Ureter (tissue), 1 donor: ENCODE data around the gene AMBP. TPM values are rescaled to one million over a fixed set of nuclear protein-coding genes. Genes with fewer than 3 reads are reported as not detected.

Source experiments
- DNase-seq: peaks from one replicate; pipeline ENCODE4 v3.0.0-alpha.2; 2020; ENCODE audit warnings: low spot score
- total RNA-seq: library from RNA; stranded (reverse); gene quantifications from one replicate; pipeline ENCODE4 v1.2.4, GENCODE V29; 2023
- donor health status: DM: yes; HTN: yes; CAD: no.

AMBP gene
- total RNA-seq, 1 donor from 2014 or later = 0.99 TPM

DNA sequence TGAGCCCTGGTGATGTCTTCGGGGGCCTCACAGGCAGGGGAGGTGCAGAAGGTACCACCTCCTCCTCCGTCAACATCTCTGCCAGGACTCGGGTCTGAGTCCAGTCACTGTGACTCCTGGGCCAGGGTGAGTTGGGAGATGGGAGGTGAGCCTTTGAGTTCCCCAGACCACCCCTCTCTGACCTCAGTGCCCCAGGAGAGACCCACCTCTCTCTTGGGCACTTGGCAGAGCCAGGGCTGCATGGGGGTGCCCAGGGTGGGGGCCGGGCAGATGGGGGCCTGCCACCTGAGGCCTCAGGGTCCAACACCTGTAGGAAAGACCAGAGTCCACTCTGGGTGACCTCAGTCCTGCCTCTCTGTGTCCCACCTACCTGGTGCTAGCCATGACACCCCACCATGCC is 14.2 kb upstream of the AMBP start:
- DNase-seq = no peak

DNA sequence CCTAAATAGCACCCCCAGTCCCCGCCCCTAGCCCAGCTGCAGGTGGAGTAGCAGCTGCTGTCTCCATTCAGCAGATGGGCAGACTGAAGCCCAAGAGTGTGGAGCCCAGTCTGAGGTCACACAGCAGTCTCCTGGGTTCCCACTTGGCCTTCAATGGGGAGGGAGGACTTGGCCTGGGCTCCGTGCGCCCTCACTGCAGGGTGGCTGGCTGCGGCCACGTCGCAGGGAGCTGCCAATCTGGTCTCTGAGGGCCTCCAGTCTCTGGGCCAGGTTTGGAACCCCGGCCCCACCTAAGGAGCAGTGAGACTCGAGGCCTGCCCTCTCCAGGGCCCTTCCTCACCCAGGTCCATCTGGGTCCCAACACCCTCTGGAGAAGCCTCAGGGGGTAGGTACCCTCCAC is 13.6 kb upstream of the AMBP start:
- no peak for DNase-seq

DNA sequence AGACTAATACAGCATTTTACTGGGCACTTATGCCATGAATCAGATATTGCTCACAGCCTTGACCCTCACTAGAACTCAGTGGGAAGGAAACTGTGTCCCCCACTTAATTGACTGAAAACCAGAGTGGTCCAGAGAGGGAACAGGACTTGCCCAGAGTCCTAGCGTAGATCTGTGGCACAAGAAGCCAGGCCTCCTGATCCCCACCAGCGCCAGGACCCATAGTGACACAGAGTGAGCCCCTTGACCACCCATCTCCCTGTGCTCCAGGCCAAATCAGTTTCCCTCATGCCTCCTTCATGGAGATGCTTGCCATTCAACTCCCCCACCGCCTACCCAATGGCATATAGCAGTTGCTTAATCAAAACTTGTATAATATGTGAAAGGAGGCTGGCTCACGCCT is 12.7 kb upstream of the AMBP start:
- DNase-seq = no peak

DNA sequence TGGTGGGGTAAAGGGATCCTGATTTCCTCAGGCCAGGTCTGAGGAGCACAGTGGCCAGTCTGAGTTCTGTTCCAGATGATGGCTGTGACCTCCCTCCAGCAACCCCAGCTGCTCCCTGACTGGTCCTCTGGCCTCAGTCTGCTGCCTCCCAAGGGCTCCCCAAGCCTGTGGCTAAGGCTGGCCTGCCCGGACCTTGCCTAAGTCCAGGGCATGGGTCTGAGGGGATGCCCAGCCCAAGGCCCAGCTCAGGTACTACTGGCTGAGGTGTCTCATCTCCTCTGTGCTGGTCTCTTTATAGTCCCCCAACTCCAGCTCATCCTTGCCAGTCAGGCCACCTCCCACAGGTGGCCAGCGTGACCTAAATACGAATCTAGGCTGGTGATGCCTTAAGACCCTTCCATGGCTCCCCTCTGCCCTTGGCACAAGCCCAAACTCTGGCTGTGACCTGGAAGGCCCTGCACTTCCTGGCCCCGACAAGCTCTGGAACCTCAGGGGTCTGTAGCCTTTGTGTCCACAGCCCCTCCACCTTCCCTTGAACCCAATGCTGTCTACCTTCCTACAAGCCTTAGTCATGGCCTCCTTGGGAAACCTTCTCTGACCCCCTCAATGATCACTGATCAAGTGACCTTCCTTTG is 11.2 kb upstream of the AMBP start:
- DNase-seq = no peak

DNA sequence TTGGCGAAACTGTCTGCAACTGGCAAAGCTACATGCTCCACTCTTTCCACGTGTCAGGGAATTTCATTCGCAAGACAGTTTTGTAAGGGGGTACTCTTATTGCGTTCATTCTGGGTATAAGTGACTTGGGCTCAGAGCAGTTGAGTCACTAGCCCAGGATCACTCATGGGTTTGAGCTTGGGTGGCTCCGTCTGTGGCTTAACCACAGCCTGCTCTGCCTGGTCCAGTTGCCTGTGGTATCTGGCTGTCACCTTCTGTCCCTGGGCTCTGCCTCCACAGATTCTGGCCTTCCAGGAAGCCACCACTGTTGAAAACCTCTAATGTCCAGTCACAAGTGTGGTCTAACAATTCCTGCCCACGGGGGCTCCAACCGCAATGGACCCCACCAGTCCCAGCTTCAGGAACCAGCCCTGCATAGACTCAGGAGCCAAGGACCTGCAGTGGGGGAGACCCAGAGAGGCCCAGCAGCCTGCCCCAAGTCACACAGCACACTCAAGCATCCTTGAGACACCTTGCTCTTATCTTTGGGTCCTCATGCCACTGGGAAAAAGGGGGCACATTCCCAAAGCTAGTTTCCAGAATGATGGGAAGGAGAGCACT is 10.6 kb upstream of the AMBP start:
- DNase-seq = peak; percentile 28

DNA sequence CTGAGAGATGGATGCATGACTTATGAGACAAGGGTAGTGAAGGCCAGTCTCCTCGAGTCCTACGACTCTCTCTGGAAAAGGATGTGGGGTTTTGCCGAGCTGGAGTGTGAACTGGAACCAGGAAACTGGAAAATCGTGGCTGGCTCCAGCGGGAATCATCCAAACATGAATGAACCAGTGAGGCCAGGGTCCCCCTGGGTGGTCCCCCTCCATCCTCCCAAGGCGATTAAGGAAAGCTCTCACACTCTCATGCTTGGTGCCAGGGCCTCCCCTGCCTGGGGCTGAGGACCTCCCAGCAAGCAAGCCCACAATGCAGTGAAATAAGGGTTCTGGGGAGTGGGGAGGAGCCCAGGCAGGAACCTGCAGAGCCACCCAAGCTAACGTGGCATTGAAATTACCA is 9.6 kb upstream of the AMBP start:
- peak; percentile 34 for DNase-seq

DNA sequence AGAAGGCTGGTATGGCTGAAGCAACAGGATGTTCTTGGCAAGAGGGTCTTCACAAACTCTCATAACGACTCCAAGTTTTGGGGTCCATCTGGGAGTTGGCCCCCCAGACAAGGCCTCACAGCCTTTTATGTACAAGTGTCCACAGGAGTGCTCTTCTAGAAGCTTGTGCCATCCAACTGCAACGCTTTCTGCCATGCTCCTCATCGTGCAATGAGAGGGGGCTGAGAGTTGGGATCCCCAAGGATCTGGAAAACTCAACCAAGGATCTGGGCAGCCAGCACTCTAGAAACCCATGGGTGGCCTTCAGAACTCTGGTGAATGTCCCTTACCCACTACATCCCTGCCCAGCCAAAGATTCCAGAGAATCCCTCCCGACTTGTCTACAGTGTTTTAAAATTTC is 8.5 kb upstream of the AMBP start:
- DNase-seq = peak; percentile 13

DNA sequence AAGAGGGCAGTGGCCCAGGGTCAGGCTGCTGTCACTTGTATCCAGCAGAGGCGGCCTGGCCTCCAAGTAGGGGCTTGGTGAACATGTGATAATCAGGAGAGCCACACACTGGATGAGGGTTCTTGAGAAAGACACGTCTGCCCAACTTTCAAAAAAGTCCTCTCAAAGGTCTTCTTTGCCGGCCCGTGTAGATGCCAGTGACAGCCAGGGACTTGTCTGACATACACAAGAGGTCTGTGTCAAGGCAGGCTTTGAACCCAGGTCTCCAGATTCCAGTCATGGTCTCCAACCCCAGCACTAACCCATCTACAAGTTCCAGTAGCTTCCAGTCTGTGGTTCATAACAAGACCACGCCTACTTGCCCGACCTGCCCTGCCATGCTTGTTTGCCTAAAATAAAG is 7.9 kb upstream of the AMBP start:
- DNase-seq = peak; percentile 33

DNA sequence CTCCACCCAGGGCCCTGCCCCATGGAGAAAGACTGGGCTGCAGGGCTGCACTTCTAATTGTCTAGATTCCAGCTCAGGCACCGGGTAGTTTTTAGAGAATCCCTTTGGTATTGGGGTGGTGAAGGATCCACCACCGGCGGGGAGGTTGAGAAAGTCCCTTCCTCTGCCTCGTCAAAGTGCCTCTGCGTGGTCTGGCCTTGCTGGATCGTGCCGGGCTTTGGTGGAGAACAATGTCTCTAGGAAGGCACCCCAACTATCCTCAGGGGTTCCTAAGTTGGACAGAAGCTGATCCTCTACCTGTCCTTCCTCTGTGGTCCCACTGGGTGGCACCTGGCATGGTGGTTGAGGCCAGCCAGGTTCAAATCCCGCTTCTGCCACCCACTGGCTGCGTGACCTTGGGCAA is 7.3 kb upstream of the AMBP start:
- peak; percentile 39 for DNase-seq

DNA sequence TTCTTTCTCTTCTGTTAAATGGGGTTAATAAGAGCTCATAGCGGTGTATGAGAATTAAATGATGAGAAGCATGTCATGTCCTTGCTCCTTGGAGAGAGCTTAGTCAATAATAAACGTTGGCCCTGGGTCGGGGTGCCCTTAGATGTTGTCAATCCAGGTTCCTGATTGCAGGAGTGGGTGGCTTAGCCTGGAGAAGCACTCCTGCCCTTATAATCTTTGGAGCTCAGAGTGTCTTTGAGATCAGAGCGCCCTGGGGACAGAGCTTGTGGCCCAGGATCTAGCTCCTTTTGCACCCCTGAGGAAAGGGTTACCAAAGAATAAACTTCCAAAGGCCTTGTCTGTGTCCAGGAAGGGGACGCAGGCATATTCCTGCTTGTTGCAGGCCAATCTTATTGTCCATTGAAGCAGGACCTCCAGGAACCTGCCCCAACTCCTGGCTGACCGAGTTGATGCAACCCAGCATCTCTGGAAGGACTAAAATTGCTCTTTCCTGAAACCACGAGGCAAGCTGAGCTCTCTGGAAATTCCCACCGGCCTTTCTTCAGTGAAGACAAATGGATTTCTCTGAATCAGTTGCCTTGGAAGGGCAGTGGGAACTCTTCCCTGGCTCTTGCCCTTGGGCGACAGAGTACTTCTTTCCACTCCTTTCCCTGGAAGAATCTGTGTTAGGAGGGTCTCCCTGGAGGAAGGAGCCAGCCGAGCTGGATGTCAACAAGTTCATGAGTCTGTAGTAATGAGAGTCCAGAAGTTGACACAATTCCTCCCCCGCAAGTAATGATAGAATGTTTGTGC is 6.4 kb upstream of the AMBP start:
- DNase-seq = peak; percentile 39

DNA sequence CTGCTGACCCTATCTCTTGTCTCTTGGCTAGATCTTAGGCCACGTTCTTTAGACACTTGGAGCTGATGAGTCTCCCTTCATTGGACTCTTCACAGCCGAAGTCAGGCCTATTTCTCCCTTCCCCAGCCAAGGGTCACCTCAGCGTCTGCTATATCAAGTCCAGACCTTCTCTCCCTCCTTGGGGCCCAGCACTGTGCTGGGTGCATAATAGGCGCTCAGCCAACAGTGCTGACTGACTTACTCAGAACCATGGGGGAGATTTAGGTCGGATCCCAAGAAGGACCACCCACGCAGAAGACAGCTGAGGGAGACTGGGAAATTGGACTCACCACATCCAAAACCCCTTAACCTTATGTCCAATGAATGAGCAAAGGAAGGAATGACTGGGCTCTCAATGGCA is 5.6 kb upstream of the AMBP start:
- peak; percentile 34 for DNase-seq

DNA sequence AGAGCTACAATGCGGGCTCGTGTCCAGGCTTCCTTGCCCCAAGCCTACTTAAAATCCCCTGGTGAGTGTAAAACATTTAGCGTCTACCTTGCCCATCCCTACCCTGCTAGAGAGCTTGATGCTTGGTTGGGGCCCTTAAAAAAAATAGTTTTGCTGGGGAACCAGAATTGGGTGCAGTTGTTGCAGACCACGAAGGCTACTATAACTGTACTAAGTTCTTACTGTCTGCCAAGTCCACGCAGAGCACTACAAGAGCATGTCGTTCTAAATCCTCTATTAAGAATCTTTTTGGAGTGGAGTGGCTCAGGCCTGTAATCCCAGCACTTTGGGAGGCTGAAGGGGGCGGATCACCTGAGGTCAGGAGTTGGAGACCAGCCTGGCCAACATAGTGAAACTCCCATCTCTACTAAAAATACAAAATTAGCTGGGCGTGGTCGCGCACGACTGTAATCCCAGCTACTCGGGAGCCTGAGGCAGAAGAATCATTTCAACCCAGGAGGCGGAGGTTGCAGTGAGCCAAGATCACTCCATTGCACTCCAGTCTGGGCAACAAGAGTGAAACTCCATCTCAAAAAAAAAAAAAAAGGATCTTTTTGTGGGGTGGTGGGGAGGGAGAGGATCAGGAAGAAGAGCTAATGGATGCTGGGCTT is 4.8 kb upstream of the AMBP start:
- DNase-seq = peak; percentile 35

DNA sequence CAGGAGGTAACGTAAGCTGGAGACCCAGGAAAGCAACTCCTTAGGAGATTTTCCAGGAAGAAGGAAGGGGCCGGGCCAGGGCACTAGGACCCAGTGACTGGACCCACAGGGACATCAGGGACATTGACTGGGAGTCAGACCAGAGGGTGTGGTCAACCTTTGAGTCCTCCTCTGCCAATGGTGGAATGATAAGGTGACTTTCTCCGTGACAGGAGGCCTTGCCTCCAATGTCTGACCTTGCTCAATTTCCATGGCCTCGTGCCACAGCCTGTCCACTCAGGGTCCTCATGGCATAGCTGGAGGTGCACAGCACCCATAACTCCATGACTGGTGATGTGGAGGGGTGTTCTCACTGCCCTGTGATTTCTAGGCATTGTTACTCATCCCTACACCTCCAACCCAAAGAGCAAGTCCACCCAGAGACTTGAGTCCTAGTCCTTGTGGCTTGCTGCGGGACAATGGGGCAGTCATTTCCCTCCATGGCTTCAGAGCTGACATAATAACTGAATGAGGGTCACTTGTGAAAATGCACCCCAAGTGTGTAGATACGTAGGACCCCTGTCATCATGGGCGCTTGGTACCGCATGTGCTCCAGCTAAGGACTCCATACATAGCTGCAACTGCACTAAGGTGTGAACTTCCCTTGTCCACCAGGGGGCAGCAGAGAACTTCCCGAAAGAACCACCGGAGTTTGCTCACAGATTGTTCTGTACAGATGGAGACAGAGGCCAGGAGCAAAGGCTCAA is 4.1 kb upstream of the AMBP start:
- peak; percentile 94 for DNase-seq

DNA sequence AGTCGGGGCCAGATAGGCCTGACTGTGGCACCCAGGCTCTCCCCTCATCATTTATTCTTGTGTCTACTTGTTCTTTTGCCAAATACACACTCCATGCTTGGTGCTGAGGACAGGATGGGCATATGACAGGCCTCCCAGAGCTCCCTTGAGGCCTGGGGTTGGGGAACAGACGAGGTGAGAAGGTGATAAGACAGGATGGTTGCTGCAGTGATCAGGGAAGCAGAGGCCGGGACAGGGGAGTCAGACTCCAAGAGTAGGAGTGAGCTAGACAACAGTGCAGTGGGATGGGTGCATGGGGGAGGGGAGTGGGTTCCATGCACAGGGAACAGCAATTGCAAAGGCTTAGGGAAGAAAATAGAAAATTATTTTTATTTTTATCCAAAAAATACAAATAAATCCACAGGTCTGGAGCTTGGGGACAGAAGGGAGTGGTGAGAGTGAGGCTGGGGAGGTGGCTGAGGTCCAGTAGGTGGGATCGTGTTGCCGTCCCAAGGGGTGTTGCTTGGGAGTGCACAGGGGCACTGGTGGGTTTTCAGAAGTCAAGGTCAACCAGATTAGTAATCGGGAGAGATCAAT is 3.4 kb upstream of the AMBP start:
- DNase-seq = no peak

DNA sequence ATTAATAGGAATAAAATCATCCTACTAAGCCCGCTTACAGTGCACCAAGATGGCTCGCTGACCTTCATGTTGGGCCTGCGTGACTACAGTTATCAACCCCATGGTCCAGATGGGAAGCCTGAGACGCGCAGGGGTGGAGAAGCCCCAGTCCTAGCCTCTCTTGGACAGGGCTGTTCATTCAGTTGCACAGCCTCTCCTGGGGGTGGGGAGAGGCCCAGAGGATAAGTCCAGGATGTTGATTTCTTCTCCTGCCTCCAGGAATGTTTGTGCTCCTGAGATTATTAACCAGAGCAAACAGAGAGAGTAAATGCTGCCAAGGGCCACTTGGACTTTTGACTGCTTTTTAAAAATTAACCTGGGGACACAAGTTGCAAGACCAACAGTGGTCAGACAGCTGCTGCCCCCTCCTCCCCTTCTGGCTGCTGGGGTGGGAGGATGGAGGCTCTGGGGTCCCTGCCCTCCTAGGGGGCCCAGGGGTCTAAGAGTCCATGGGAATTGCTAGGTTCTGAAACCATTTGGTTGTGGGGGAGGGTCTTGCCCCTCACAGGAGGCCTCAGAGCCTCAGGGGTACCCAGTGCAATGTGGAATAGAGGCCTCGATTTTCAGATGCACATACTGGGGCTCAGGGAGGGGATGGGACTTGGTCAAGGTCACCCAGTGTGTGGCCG is 2.8 kb upstream of the AMBP start:
- no peak for DNase-seq

DNA sequence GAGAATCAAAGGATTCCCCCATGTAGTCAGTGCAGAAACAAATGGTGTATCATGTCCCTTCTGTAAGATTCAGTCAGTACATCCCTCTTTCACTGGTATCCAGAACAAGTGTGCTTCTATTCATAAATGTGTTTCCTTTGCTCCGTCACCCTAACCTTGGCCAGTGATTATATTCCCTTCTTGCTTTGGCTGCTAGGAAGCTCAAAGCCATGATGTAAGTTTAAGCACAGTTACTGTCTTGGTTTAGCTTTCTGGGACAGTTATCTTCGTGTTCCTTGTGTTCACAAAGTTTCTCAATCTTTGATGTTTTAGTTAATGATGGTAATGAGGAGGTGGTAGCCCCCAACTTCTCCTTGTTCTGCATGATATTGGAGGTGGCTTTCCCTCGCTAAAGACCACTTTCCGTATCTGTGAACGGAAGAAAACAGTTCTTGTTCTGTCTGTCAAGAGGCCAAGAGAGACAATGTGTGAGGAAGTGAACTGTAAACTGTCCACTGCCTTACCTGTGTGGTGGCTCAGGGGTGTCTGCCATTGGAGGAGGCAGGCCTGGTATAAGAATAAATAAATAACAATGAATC is 2.2 kb upstream of the AMBP start:
- DNase-seq = no peak

DNA sequence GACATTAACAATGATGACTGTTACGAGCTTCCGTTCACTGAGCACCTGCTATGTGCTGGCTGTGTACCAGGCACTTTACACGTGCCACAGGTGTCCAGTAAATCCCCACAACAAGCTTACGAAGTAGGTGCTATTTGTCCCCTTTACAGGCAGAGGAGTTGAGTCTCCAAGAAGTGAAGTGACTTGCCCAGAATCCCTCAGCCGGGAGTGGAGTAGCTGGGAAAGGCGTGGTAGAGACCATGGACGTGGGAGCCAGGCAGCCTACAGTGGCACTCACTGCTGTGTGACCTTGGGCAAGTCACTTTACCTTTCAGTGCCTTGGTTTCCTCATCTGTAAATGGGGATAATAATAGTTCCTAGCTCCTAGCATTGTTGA is 669 bp upstream of the AMBP start:
- DNase-seq = no peak

DNA sequence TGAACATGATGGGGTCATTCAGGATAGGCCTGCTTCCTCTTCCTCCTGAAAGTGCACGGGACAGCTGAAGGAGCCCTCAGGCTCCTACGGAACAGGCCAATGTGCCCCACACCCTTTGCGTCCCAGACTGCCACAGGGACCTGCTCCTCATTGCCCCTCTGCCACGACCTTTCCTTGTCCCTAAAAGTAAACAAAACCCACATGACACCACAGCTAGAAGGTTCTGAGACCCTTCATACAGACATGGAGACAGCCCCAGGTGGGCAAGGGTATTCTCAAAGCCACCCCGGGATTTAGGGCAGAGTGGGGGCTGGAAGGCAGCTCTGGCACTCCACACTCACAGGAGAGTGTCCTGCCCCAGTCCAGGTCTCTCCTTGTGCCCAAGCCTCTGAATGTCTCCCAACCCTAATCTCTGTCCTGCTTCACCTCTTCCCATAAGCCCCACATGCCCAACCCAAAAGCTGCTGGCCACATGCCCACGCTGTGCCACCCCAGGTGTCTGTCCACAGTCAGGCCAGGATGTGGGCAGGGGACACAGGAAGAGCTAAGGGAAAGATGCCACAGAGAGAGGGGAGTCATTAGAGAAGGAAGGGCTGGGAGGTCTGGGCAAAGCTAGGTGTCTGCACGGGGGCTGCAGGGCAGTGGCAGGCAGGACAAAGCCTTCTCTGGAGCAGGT is 800 bp downstream of the AMBP start:
- DNase-seq = no peak

DNA sequence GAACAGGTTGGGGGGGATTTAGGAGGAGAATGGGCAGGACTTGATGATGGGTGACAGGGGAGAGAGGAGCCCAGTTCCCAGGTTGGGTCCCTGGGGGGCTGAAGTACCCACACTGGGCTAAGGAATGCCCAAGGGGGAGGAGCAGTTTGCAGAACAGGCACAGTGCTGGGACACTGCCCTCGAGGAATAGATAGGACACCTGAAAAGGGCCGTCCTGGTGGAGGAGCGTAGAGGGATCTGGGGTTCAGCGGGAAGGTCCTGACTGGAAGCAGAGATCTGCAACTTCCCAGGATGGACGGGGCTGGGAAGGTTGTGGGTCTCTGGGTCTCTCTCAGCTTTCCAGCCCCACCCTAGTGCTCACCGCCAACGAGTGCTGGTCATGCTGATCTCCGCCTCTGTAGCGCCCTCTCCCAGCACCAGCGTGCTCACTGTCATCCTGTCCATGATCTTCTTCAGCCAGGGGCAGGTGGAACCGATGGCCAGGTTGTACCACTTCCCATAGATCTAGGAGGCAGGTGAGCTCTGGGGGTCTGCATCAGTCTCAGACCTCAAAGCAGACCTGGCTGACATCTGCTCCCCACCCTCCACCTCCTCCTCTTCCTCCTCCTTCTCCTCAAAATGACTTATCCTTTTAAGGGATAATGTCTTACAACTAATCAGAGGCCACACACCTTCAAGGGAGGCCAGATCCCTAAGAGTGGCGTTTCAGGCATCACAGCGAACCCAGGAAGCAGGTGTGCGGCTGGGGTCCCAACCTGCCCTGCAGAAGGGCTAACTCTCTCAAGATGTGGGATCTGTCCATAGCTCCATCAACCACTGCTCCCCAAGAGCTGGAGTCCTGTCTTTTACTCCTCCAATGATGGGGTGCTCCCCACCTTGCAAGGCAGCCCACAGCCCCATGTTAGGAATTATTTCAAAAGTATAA is 1.6 kb downstream of the AMBP start:
- DNase-seq = no peak
